ENCODE data around the gene MTARC2. TPM values are rescaled to one million over a fixed set of nuclear protein-coding genes. Genes with fewer than 3 reads are reported as not detected.
"Not testable (repeated sequence)": the region's sequence is repeated elsewhere in the genome, so short reads cannot be mapped to it uniquely, and the experiment has no call there.

Gene MTARC2
- polyA plus RNA-seq, 1 of the 3 experiments (the other 2 are of a cell fraction), result 6.1 TPM

DNA sequence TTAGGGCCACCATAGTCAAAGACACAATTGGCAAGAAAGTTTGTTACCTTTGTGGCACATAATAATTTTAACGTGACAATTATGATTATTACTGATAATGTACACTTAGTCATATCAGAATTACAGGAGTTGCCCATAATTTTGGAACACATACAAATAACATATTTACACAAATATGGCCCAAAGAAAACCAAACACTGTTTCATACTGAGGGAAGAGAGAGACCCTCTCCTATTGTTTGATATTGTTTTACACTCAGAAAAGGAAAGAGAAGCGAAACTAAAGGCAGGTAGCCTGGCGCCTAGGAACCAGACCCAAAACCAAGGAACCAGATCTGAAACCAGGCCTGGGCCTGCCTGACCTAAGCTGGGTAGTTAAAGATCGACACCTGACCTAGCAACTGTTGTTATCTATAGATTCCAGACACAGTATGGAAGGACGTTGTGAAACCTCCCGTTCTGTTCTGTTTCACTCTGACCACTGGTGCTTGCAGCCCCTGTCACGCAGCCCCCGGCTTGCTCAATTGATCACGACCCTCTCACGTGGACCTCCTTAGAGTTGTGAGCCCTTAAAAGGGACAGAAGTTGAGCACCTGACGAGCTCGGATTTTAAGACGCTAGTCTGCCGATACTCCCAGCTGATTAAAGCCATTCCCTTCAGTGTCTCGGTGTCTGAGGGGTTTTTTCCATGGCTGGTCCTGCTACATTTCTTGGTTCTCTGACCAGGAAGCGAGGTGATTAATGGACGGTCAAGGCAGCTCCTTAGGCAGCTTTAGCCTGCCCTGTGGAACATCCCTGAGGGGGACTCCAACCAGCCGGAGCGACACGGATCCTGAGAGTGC is 30.1 kb upstream of the MTARC2 start:
- Histone ChIP-seq H3K9me3 (no peaks in the 10 kb centered on the region), H3K9me2 (no peaks in the 10 kb centered on the region), H3F3A (replicated peaks; ENCODE audit: insufficient read depth) (no peaks in the 10 kb centered on the region), H3K9ac (no peak overlapping the region), H3K4me2 (no peak overlapping the region), H4K20me1 (ENCODE audit: insufficient read depth) (no peaks in the 10 kb centered on the region), H3K27ac (ENCODE audit: low read depth in 2 of 2, low read length in 1 of 2) (no peak overlapping the region), H3K27me3 (ENCODE audit: insufficient read depth) (no peaks in the 10 kb centered on the region), H2AFZ (ENCODE audit: low read depth) (no peak overlapping the region), H3K79me2 (ENCODE audit: insufficient read depth) (no peaks in the 10 kb centered on the region), H3K4me3 (ENCODE audit: low read depth in 2 of 2, low read length in 1 of 2) (no peak overlapping the region), H3K36me3 (replicated peaks in 1 of 2; ENCODE audit: control insufficient read depth in 1 of 2, insufficient read depth in 2 of 2, low read length in 1 of 2) (no peaks in the 10 kb centered on the region), H3K4me1 (ENCODE audit: control insufficient read depth in 1 of 2, insufficient read depth in 2 of 2, low read depth in 1 of 2, low read length in 1 of 2) (no peaks in the 10 kb centered on the region)
- 75% methylated on average over 17 of the region's 20 CpGs for WGBS (ENCODE audit: low lambda C conversion rate)
- CTCF ChIA-PET, result interaction anchor here (2.3 kb wide), 1 partner anchor 15 kb away, joined by 5 read pairs; no protein-coding TSS in a partner anchor
- DNase-seq, result no peak
- TF ChIP-seq SMC3 (IDR thresholded peaks at IDR 0.05; ENCODE audit: low read depth, low read length), result no peak
- TF ChIP-seq, protein P1, sequence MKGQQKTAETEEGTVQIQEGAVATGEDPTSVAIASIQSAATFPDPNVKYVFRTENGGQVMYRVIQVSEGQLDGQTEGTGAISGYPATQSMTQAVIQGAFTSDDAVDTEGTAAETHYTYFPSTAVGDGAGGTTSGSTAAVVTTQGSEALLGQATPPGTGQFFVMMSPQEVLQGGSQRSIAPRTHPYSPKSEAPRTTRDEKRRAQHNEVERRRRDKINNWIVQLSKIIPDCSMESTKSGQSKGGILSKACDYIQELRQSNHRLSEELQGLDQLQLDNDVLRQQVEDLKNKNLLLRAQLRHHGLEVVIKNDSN (IDR thresholded peaks at IDR 0.05; ENCODE audit: borderline replicate concordance, low read depth), result no peak
- TF ChIP-seq TCF12 (IDR thresholded peaks at IDR 0.05), result no peak
- no peak for TF ChIP-seq GATA2 (CRISPR knock-in tag; IDR thresholded peaks at IDR 0.05)
- no peak for TF ChIP-seq CHD2 (IDR thresholded peaks at IDR 0.05; ENCODE audit: low read length, partially characterized antibody)
- no peak for TF ChIP-seq JUND (IDR thresholded peaks at IDR 0.05)
- no peak for TF ChIP-seq MXI1 (IDR thresholded peaks at IDR 0.05; ENCODE audit: low read depth, low read length)
- TF ChIP-seq, protein P2, sequence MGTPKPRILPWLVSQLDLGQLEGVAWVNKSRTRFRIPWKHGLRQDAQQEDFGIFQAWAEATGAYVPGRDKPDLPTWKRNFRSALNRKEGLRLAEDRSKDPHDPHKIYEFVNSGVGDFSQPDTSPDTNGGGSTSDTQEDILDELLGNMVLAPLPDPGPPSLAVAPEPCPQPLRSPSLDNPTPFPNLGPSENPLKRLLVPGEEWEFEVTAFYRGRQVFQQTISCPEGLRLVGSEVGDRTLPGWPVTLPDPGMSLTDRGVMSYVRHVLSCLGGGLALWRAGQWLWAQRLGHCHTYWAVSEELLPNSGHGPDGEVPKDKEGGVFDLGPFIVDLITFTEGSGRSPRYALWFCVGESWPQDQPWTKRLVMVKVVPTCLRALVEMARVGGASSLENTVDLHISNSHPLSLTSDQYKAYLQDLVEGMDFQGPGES (IDR thresholded peaks at IDR 0.05; ENCODE audit: low read depth, low read length), result no peak
- no peak for TF ChIP-seq TEAD4 (IDR thresholded peaks at IDR 0.05; ENCODE audit: borderline replicate concordance, insufficient read depth)
- no peak for TF ChIP-seq RCOR1 (IDR thresholded peaks at IDR 0.05; ENCODE audit: low read length)
- TF ChIP-seq, protein P3, sequence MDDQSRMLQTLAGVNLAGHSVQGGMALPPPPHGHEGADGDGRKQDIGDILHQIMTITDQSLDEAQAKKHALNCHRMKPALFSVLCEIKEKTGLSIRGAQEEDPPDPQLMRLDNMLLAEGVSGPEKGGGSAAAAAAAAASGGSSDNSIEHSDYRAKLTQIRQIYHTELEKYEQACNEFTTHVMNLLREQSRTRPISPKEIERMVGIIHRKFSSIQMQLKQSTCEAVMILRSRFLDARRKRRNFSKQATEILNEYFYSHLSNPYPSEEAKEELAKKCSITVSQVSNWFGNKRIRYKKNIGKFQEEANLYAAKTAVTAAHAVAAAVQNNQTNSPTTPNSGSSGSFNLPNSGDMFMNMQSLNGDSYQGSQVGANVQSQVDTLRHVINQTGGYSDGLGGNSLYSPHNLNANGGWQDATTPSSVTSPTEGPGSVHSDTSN (IDR thresholded peaks at IDR 0.05), result no peak
- no peak for TF ChIP-seq GABPA (IDR thresholded peaks at IDR 0.05; ENCODE audit: low read depth)
- TF ChIP-seq RFX5 (IDR thresholded peaks at IDR 0.05; ENCODE audit: low read length), result no peak
- TF ChIP-seq FOXJ3 (CRISPR knock-in tag; IDR thresholded peaks at IDR 0.05), result no peak
- POLR2A ChIA-PET, result no interaction called here

DNA sequence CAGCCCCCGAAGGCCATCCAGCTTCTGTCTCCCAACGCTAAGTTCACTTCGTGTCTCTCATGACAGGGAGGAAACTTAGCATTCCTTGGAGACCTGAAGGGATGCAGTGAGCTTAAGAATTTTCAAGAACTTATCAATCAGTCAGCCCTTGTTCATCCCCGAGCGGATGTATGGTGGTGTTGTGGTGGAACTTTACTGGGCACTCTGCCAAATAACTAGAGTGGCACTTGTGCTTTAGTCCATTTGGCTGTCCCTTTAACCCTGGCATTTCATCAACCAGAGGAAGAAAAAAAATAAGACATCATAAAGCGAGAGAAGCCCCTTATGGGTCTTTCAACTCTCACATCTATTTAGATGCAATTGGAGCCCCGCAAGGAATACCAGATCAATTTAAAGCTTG is 26.9 kb upstream of the MTARC2 start:
- H3K4me3 ChIP-seq (ENCODE audit: low read depth in 2 of 2, low read length in 1 of 2); H4K20me1 ChIP-seq (ENCODE audit: insufficient read depth); H3K9me3 ChIP-seq; DNase-seq; H3K79me2 ChIP-seq (ENCODE audit: insufficient read depth); H2AFZ ChIP-seq (ENCODE audit: low read depth); H3K4me1 ChIP-seq (ENCODE audit: control insufficient read depth in 1 of 2, insufficient read depth in 2 of 2, low read depth in 1 of 2, low read length in 1 of 2); H3K9me2 ChIP-seq; H3K27ac ChIP-seq (ENCODE audit: low read depth in 2 of 2, low read length in 1 of 2); H3K36me3 ChIP-seq (replicated peaks in 1 of 2; ENCODE audit: control insufficient read depth in 1 of 2, insufficient read depth in 2 of 2, low read length in 1 of 2); H3K9ac ChIP-seq; H3K27me3 ChIP-seq (ENCODE audit: insufficient read depth); H3F3A ChIP-seq (replicated peaks; ENCODE audit: insufficient read depth); H3K4me2 ChIP-seq; POLR2A ChIA-PET: not testable (repeated sequence)
- CTCF ChIA-PET, result interaction anchor here (0.7 kb wide), 1 partner anchor 12 kb away, joined by 3 read pairs; no protein-coding TSS in a partner anchor
- 86% methylated on average over 7 of the region's 7 CpGs for WGBS (ENCODE audit: low lambda C conversion rate)
